GM12878 (cell line): ENCODE measurements around the gene GSG1L2.

Experiments
- BMI1 ChIP-seq: fragments of 450-650 bp; IDR thresholded peaks from 2 replicates; pipeline ENCODE4 v1.6.1; 2016; ENCODE audit warnings: mild to moderate bottlenecking, moderate library complexity, borderline replicate concordance
- BRCA1 ChIP-seq: IDR thresholded peaks from 2 replicates; pipeline ENCODE4 v1.6.1; 2011; ENCODE audit warnings: low read depth, low read length, improper control_type of control experiment
- CREB1 ChIP-seq: IDR thresholded peaks from 2 replicates; pipeline ENCODE4 v1.6.1; 2012; ENCODE audit warnings: low read depth, mild to moderate bottlenecking, inconsistent platforms
- CTCF ChIP-seq, 3 experiments: IDR thresholded peaks in 2 of 3; conservative IDR thresholded peaks in 1 of 3; 2 replicates each; pipeline ENCODE4 v1.5.1; 2011; ENCODE audit warnings: low read depth in 3 of 3, low read length in 3 of 3, mild to moderate bottlenecking in 3 of 3, control low read depth in 2 of 3, moderate library complexity in 2 of 3, inconsistent platforms in 1 of 3, mixed read lengths in 1 of 3; ENCODE audit not compliant: control insufficient read depth in 2 of 3, insufficient read depth in 1 of 3; ENCODE audit errors: extremely low read depth in 1 of 3
- EP300 ChIP-seq, 2 experiments: fragments of 150-350 bp in 1 of 2; IDR thresholded peaks; 2 replicates each; pipeline ENCODE4 v1.6.1; 2011 to 2012; ENCODE audit warnings: low read depth in 2 of 2, low read length in 2 of 2, borderline replicate concordance in 1 of 2, improper control_type of control experiment in 1 of 2, inconsistent platforms in 1 of 2; ENCODE audit not compliant: control insufficient read depth in 1 of 2
- NBN ChIP-seq: fragments of 450-650 bp; IDR thresholded peaks from 2 replicates; pipeline ENCODE4 v1.6.1; 2016
- RELB ChIP-seq: fragments of 450-650 bp; IDR thresholded peaks from 2 replicates; pipeline ENCODE4 v1.6.1; 2017; ENCODE audit warnings: low read depth, mild to moderate bottlenecking, moderate library complexity
- SP1 ChIP-seq: IDR thresholded peaks from one replicate; pipeline ENCODE4 v1.6.1; 2011; ENCODE audit warnings: low read depth, low read length
- TAF1 ChIP-seq: IDR thresholded peaks from 2 replicates; pipeline ENCODE4 v1.6.1; 2011; ENCODE audit warnings: mild to moderate bottlenecking, low read depth, low read length, borderline replicate concordance
- ZNF24 ChIP-seq: fragments of 450-650 bp; IDR thresholded peaks from 2 replicates; pipeline ENCODE4 v1.6.1; 2017; ENCODE audit warnings: antibody characterized with exemption, mild to moderate bottlenecking

GRCh38 chr17:9790316-9790715 lies 31.6 kb downstream of the GSG1L2 start:
- TF ChIP-seq RELB (no peak), CTCF (IDR thresholded peaks at IDR 0.05 in 2 of 3, conservative IDR thresholded peaks at IDR 0.05 in 1 of 3; ENCODE audit: control insufficient read depth in 2 of 3, extremely low read depth in 1 of 3, insufficient read depth in 1 of 3, low read depth in 3 of 3, low read length in 3 of 3) (no peak), SP1 (no peak), TAF1 (no peak), BRCA1 (no peak), ZNF24 (no peak), NBN (no peak), EP300 (IDR thresholded peaks at IDR 0.05; ENCODE audit: borderline replicate concordance in 1 of 2, control insufficient read depth in 1 of 2, low read depth in 2 of 2, low read length in 2 of 2) (no peak), BMI1 (no peak), CREB1 (no peak)
